GM23338 (cell line): ENCODE results near the gene PSMD13. TPM values are rescaled to one million over a fixed set of nuclear protein-coding genes. Genes with fewer than 3 reads are reported as not detected.

Experiments used
- ATAC-seq: fragments of 200-7000 bp; cut with Tn5 transposase; 3 replicates; pipeline ENCODE4 v1.9.1; 2020
- DNase-seq: peaks from one replicate; pipeline ENCODE4 v3.0.0-alpha.2; 2015; ENCODE audit warnings: low spot score
- H2AFZ ChIP-seq: fragments of 200-600 bp; sonication (generic); 2 replicates; pipeline ENCODE4 v1.8.0; 2016; ENCODE audit warnings: antibody characterized with exemption, mild to moderate bottlenecking, moderate library complexity
- H3F3A ChIP-seq: fragments of 200-600 bp; sonication (generic); replicated peaks from 2 replicates; pipeline ENCODE4 v1.8.0; 2017; ENCODE audit warnings: antibody characterized with exemption, mixed run types, low read depth
- H3K27ac ChIP-seq: fragments of 200-600 bp; sonication (generic); 2 replicates; pipeline ENCODE4 v1.6.1; 2016; ENCODE audit warnings: low read depth
- H3K27me3 ChIP-seq: fragments of 200-600 bp; sonication (generic); 2 replicates; pipeline ENCODE4 v1.8.0; 2016; ENCODE audit warnings: mild to moderate bottlenecking, mixed run types, moderate library complexity; ENCODE audit not compliant: insufficient read depth
- H3K36me3 ChIP-seq: fragments of 200-600 bp; sonication (generic); 2 replicates; pipeline ENCODE4 v1.8.0; 2016; ENCODE audit warnings: mild to moderate bottlenecking; ENCODE audit not compliant: insufficient read depth
- H3K4me1 ChIP-seq: fragments of 200-600 bp; sonication (generic); 2 replicates; pipeline ENCODE4 v1.8.0; 2016; ENCODE audit warnings: mild to moderate bottlenecking, moderate library complexity; ENCODE audit not compliant: insufficient read depth
- H3K4me2 ChIP-seq: fragments of 200-600 bp; sonication (generic); 2 replicates; pipeline ENCODE4 v1.7.1; 2017; ENCODE audit warnings: mixed run types
- H3K4me3 ChIP-seq: fragments of 200-600 bp; sonication (generic); 2 replicates; pipeline ENCODE4 v1.6.1; 2016; ENCODE audit warnings: mixed run types
- H3K79me2 ChIP-seq: fragments of 200-600 bp; sonication (generic); replicated peaks from 2 replicates; pipeline ENCODE4 v1.8.0; 2017; ENCODE audit warnings: mild to moderate bottlenecking; ENCODE audit not compliant: insufficient read depth
- H3K9me2 ChIP-seq: fragments of 200-600 bp; sonication (generic); 2 replicates; pipeline ENCODE4 v1.8.0; 2017; ENCODE audit not compliant: insufficient read depth
- H4K20me1 ChIP-seq: fragments of 200-600 bp; sonication (generic); replicated peaks from 2 replicates; pipeline ENCODE4 v1.8.0; 2017; ENCODE audit warnings: mild to moderate bottlenecking; ENCODE audit not compliant: insufficient read depth
- H3K27ac Mint-ChIP-seq: 2 replicates; pipeline ENCODE4 v1.8.0; 2020; ENCODE audit warnings: inconsistent platforms, mild to moderate bottlenecking, moderate library complexity, mixed read lengths
- H3K27me3 Mint-ChIP-seq: 3 replicates; pipeline ENCODE4 v1.8.0; 2022; ENCODE audit warnings: low read depth, mild to moderate bottlenecking, moderate library complexity, mixed read lengths, inconsistent platforms; ENCODE audit not compliant: insufficient read depth, poor library complexity
- H3K36me3 Mint-ChIP-seq: 3 replicates; pipeline ENCODE4 v1.8.0; 2021; ENCODE audit warnings: low read depth, mild to moderate bottlenecking, inconsistent platforms, moderate library complexity, mixed read lengths
- H3K4me1 Mint-ChIP-seq: 3 replicates; pipeline ENCODE4 v1.8.0; 2020; ENCODE audit warnings: mild to moderate bottlenecking, inconsistent platforms, mixed read lengths
- H3K4me3 Mint-ChIP-seq: 3 replicates; pipeline ENCODE4 v1.8.0; 2021; ENCODE audit warnings: moderate library complexity, mild to moderate bottlenecking, inconsistent platforms, mixed read lengths
- H3K9me3 Mint-ChIP-seq: 3 replicates; pipeline ENCODE4 v1.8.0; 2020; ENCODE audit warnings: moderate library complexity, mild to moderate bottlenecking, inconsistent platforms, mixed read lengths
- CREB1 ChIP-seq: fragments of 250-450 bp; sonication (Bioruptor Pico); IDR thresholded peaks from 2 replicates; pipeline ENCODE4 v1.5.0; 2020; ENCODE audit warnings: low read depth, mild to moderate bottlenecking, moderate library complexity
- CTCF ChIP-seq, 2 experiments: fragments of 200-600 bp in 1 of 2; sonication (generic) in 1 of 2; conservative IDR thresholded peaks; 2 replicates each; pipeline versions ENCODE4 v1.5.1 to v1.6.1; 2016 to 2017; ENCODE audit warnings: antibody characterized with exemption in 2 of 2, low read depth in 2 of 2, mild to moderate bottlenecking in 2 of 2, moderate library complexity in 1 of 2
- ETS1 ChIP-seq: IDR thresholded peaks from 2 replicates; pipeline ENCODE4 v1.6.1; 2016; ENCODE audit warnings: antibody characterized with exemption
- EZH2 ChIP-seq: fragments of 200-600 bp; sonication (generic); IDR thresholded peaks from one replicate; pipeline ENCODE4 v1.8.0; 2017; ENCODE audit warnings: antibody characterized with exemption, mild to moderate bottlenecking, low read depth; ENCODE audit not compliant: unreplicated experiment
- EZH2phosphoT487 ChIP-seq: fragments of 200-600 bp; sonication (generic); IDR thresholded peaks from one replicate; pipeline ENCODE4 v1.8.1; 2018; ENCODE audit warnings: antibody characterized with exemption; ENCODE audit not compliant: unreplicated experiment
- NANOG ChIP-seq: IDR thresholded peaks from 2 replicates; pipeline ENCODE4 v1.6.1; 2016; ENCODE audit warnings: antibody characterized with exemption, borderline replicate concordance
- REST ChIP-seq: IDR thresholded peaks from one replicate; pipeline ENCODE4 v1.6.1; 2018; ENCODE audit warnings: antibody characterized with exemption; ENCODE audit not compliant: unreplicated experiment
- STAT1 ChIP-seq: IDR thresholded peaks from one replicate; pipeline ENCODE4 v1.6.1; 2016; ENCODE audit warnings: antibody characterized with exemption; ENCODE audit not compliant: unreplicated experiment
- ZNF462 ChIP-seq: fragments of 250-450 bp; sonication (Bioruptor Pico); IDR thresholded peaks from 2 replicates; pipeline ENCODE4 v1.5.0; 2020; ENCODE audit warnings: mild to moderate bottlenecking, moderate library complexity
- polyA plus RNA-seq: library from polyadenylated mRNA; unstranded; fragments of >200 nt; fragmentation: Nextera tagmentation; extraction: Ambion mirVana; gene quantifications from 2 replicates; pipeline ENCODE4 v1.2.1, GENCODE V29; 2016
- total RNA-seq: library from RNA; depleted of rRNA; stranded (reverse); fragments of >200 nt; shearing (Covaris generic); gene quantifications from 2 replicates; pipeline ENCODE4 v1.2.3, GENCODE V29; 2014

The PSMD13 gene
- total and polyA plus RNA-seq, 2 experiments from 2014 or later: 111 to 114 TPM

- TF ChIP-seq CREB1 (CRISPR knock-in tag) (no peak), EZH2 (no peak), STAT1 (no peak), REST (no peak), EZH2phosphoT487 (no peak), NANOG (no peak)
Measured at GRCh38 chr11:259413-259812, 22.6 kb downstream of the PSMD13 start (continued).

- no peak overlapping the region for H3K4me3 Mint-ChIP-seq
- ATAC-seq: no peak
- no peaks in the 10 kb centered on the region; the same call in 2 of the 3 replicates for H3K4me1 Mint-ChIP-seq
- Histone ChIP-seq H4K20me1 (no peaks in the 10 kb centered on the region), H3K4me1 (no peaks in the 10 kb centered on the region), H3K79me2 (no peaks in the 10 kb centered on the region), H3K4me3 (no peak overlapping the region), H3K27ac (no peak overlapping the region), H3K4me2 (no peak overlapping the region), H2AFZ (no peak overlapping the region), H3K9me2 (no peaks in the 10 kb centered on the region), H3K27me3 (no peaks in the 10 kb centered on the region), H3K36me3 (0 out of 2 replicates have a peak, but pooled peaks cover 5% of the 10 kb centered on the region), H3F3A (no peaks in the 10 kb centered on the region)
- no peak for DNase-seq
- H3K27me3 Mint-ChIP-seq: peaks cover 5% of the 10 kb centered on the region
- H3K27ac Mint-ChIP-seq: no peak overlapping the region
- peaks cover 13% of the 10 kb centered on the region; the same call in 2 of the 3 replicates for H3K36me3 Mint-ChIP-seq
- H3K9me3 Mint-ChIP-seq: peaks cover 36% of the 10 kb centered on the region
- TF ChIP-seq ETS1: no peak
- TF ChIP-seq ZNF462 (CRISPR knock-in tag): no peak
- TF ChIP-seq CTCF (conservative IDR thresholded peaks at IDR 0.05; ENCODE audit: low read depth in 2 of 2): no peak
- TF ChIP-seq REST: no peak
Measured at GRCh38 chr11:261624-262023, 24.8 kb downstream of the PSMD13 start.
